Peyer's patch (tissue), 4 donors: Measurements from ENCODE around the gene EFNA2. TPM values are rescaled to one million over a fixed set of nuclear protein-coding genes. Genes with fewer than 3 reads are reported as not detected.
A peak's percentile ranks its signal among the peaks of the same experiment; 100 is the strongest.
"Not testable (repeated sequence)": the region's sequence is repeated elsewhere in the genome, so short reads cannot be mapped to it uniquely, and the experiment has no call there.

Source experiments
- DNase-seq, 3 donors: peaks; one replicate each; pipeline ENCODE4 v3.0.0-alpha.2; 2017 to 2019
- H3K27ac ChIP-seq, 4 donors: fragments of 200-600 bp; sonication (generic); one replicate each; pipeline ENCODE4 v1.5.1; 2016 to 2019
- H3K27me3 ChIP-seq, 2 donors: fragments of 200-600 bp; sonication (generic); one replicate each; pipeline ENCODE4 v1.5.1; 2019
- H3K36me3 ChIP-seq, 3 donors: fragments of 200-600 bp; sonication (generic); one replicate each; pipeline ENCODE4 v1.5.1; 2016 to 2019
- H3K4me1 ChIP-seq, 4 donors: fragments of 200-600 bp; sonication (generic); one replicate each; pipeline ENCODE4 v1.5.1; 2016 to 2019
- H3K4me3 ChIP-seq, 4 donors: fragments of 200-600 bp; sonication (generic); 1 replicate in 3 of 4; 2 replicates in 1 of 4; pipeline ENCODE4 v1.5.1; 2016 to 2019; ENCODE audit warnings: mild to moderate bottlenecking in 1 of 4
- H3K9me3 ChIP-seq, 4 donors: fragments of 200-600 bp; sonication (generic); one replicate each; pipeline ENCODE4 v1.5.1; 2016 to 2019; ENCODE audit warnings: mild to moderate bottlenecking in 1 of 4
- POLR2A ChIP-seq, 2 donors: fragments of 450-650 bp; IDR thresholded peaks; one replicate each; pipeline ENCODE4 v1.5.1; 2017; ENCODE audit warnings: antibody characterized with exemption in 2 of 2, mild to moderate bottlenecking in 2 of 2, moderate library complexity in 2 of 2
- total RNA-seq, 4 donors: library from RNA; depleted of rRNA; stranded (reverse); fragments of >200 nt; gene quantifications; one replicate each; pipeline ENCODE4 v1.1.0, GENCODE V29; 2016
- TF ChIP-seq, protein P1 (sequence below), 6 experiments: fragments of 450-650 bp in 4 of 6; fragments of 200-600 bp in 2 of 6; sonication (generic) in 1 of 6; IDR thresholded peaks; one replicate each; pipeline ENCODE4 v1.5.1; 2017 to 2019; ENCODE audit warnings: antibody characterized with exemption in 6 of 6, mild to moderate bottlenecking in 3 of 6, moderate library complexity in 1 of 6

The EFNA2 gene
- total RNA-seq, 4 donors from 2014 or later: 21.5 to 34.1 (median 32.3) TPM

DNA sequence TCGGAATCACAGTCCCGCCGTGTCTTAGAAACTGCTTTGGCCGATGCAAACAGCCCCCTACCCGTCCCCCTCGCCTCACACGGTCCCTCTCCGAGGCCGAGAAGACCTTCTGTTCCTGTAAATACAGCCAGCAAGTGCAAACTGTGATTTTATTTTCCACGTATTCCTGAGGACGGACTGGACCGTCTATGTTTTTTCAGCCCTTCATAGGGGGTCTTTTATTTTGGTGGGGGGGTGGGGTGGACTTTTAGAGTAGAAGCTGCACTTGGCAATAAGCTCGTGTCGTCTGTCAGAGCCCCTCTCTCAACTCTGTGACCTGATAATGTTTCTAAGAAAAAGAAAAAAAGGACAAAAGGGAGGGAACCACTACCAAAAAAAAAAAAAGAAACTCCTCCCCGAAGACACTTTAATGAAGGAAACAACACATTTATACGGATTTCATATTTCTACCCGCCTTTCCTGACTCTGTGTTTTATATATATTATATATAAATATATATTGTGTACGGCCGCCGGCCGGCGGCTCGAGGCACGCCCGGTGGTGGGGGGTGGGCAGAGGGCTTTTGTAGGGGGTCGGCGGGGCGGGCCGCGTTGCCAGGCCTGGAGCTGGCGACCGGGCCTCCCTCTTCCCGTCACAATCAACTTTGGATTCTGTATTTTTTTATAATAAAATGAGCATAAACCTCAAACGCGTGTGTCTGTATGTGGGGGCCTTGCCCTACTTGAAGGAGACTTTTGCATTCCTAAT is 15.2 kb downstream of the EFNA2 start:
- no peak overlapping the region for H3K4me3 ChIP-seq
- no peaks in the 10 kb centered on the region for H3K9me3 ChIP-seq
- peaks cover 0 to 10% (median 0%) of the 10 kb centered on the region in 3 donors for H3K36me3 ChIP-seq
- TF ChIP-seq POLR2A (IDR thresholded peaks at IDR 0.05): no peak
- TF ChIP-seq, protein P1, sequence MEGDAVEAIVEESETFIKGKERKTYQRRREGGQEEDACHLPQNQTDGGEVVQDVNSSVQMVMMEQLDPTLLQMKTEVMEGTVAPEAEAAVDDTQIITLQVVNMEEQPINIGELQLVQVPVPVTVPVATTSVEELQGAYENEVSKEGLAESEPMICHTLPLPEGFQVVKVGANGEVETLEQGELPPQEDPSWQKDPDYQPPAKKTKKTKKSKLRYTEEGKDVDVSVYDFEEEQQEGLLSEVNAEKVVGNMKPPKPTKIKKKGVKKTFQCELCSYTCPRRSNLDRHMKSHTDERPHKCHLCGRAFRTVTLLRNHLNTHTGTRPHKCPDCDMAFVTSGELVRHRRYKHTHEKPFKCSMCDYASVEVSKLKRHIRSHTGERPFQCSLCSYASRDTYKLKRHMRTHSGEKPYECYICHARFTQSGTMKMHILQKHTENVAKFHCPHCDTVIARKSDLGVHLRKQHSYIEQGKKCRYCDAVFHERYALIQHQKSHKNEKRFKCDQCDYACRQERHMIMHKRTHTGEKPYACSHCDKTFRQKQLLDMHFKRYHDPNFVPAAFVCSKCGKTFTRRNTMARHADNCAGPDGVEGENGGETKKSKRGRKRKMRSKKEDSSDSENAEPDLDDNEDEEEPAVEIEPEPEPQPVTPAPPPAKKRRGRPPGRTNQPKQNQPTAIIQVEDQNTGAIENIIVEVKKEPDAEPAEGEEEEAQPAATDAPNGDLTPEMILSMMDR (IDR thresholded peaks at IDR 0.05): no peak
- peaks cover 0 to 12% (median under 1%) of the 10 kb centered on the region in 4 donors for H3K4me1 ChIP-seq
- H3K27me3 ChIP-seq: peaks cover 0 to 1% of the 10 kb centered on the region in 2 donors
- no peak overlapping the region for H3K27ac ChIP-seq
- DNase-seq: no peak

DNA sequence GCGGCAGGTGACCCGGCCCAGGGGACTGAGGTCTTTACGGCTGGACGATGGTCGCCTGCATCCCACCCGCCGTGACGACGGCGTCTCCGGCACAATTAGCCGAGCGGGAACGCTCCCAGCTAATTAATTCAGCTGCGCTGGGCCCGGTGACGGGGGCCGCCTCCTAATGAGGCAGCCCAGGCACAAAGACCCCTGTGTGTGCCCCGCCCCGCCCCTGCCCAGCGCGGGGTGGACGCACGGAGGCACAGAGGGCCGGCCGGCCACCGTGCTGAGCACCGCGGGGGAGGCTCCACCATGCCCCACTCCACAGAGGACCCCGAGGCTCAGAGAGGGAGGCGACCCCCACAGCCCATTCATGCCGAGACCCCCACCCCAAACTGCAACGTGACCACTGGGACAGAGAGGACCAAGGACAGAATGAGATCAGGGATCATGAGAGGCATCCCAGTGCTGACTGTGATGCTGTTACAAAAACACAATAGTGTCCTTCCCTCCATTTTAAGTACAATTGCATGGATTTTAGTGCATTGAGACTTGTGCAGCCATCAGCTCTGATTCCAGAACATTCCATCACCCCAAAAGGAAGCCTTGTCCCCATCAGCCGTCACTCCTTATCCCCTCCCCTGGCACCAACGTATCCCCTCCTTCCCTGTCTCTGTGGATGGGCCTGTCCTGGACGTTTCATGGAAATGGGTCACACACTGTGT is 17.0 kb downstream of the EFNA2 start:
- Histone ChIP-seq H3K27ac (no peak overlapping the region), H3K4me3 (no peak overlapping the region), H3K36me3 (no peaks in the 10 kb centered on the region), H3K4me1 (peaks cover 0 to 12% (median 0%) of the 10 kb centered on the region in 4 donors), H3K27me3 (no peaks in the 10 kb centered on the region), H3K9me3 (no peaks in the 10 kb centered on the region)
- DNase-seq: no peak
- TF ChIP-seq, protein P1 (IDR thresholded peaks at IDR 0.05): no peak
- no peak for TF ChIP-seq POLR2A (IDR thresholded peaks at IDR 0.05)

DNA sequence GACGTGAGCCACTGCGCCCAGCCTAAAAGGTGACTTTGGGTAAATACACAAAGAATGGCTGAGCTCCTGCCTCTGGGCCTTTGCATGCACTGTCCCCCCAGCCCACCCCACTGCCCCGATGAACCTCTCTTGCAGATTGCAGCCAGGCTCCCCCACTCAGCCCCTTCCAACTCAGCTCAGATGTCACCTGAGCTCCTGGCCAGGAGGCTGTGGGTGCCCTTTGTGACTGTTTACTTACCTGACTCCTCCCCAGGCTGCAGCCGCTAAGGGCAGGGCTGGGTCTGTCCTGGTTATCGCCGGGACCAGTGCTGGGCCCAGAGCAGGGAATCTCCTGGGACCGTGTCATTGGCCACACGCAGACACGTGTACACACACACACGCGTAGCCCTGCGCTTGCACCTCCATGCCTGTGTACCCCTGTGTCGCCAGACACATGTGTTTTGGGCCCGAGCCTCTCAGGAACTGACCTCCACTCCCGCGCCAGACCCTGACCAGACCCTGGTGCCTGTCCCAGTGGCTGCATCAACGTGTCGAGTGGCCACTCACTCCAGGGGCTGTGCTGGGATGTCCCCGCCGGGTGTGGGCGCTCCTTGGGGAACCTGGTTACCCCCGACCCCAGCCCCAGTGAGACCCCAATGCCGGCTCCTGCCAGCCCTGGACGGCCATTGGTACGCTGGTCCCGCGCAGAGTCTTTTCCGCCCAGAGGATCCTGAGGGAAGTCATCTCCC is 18.7 kb downstream of the EFNA2 start:
- TF ChIP-seq, protein P1 (IDR thresholded peaks at IDR 0.05): no peak
- no peak for TF ChIP-seq POLR2A (IDR thresholded peaks at IDR 0.05)
- H3K4me1 ChIP-seq: peaks cover 0 to 12% (median 0%) of the 10 kb centered on the region in 4 donors
- peak in 2 of 3 donors; percentile 69 to 79 for DNase-seq
- no peak overlapping the region for H3K27ac ChIP-seq
- no peaks in the 10 kb centered on the region for H3K36me3 ChIP-seq
- H3K4me3 ChIP-seq: no peak overlapping the region
- H3K27me3 ChIP-seq: no peaks in the 10 kb centered on the region
- no peaks in the 10 kb centered on the region for H3K9me3 ChIP-seq

DNA sequence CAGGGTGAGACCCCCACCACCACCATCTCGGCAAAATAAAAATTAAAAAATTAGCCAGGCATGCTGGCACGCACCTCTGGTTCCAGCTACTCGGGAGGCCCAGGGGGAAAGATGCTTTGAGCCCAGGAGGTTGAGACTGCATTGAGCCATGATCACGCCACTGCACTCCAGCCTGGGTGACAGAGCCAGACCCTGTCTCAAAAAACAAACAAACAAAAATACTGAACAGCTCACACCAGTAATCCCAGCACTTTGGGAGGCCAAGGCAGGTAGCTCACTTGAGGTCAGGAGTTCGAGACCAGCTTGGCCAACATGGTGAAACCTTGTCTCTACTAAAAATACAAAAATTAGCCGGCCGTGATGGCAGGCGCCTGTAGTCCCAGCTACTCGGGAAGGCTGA is 19.7 kb downstream of the EFNA2 start:
- not testable (repeated sequence) for H3K27ac ChIP-seq, H3K27me3 ChIP-seq, DNase-seq, H3K36me3 ChIP-seq, H3K4me3 ChIP-seq, H3K9me3 ChIP-seq
- H3K4me1 ChIP-seq: peaks cover 0 to 12% (median 0%) of the 10 kb centered on the region in 4 donors

DNA sequence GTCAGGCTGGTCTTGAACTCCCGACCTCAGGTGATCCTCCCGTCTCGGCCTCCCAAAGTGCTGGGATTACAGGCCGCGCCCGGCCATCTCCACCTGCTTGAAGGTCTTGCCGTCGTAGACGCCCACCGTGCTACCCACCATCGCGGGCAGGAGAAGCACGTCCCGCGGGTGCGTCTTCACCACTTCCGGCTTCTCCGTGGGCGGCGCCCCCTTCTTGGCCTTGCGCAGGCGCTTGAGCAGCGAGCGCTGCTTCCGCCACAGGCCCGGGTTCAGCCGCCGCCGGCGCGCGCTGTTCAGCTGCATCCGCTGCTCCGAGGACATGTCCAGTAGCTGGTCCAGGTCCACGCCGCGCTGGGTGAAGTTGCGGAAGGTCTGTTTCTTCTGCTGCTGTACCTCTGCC is 21.6 kb downstream of the EFNA2 start:
- H3K9me3 ChIP-seq: no peaks in the 10 kb centered on the region
- TF ChIP-seq, protein P1 (IDR thresholded peaks at IDR 0.05): no peak
- TF ChIP-seq POLR2A (IDR thresholded peaks at IDR 0.05): no peak
- H3K27me3 ChIP-seq: no peaks in the 10 kb centered on the region
- no peak overlapping the region for H3K27ac ChIP-seq
- no peaks in the 10 kb centered on the region for H3K36me3 ChIP-seq
- H3K4me3 ChIP-seq: no peak overlapping the region
- H3K4me1 ChIP-seq: peaks cover 0 to 12% (median 0%) of the 10 kb centered on the region in 4 donors
- DNase-seq: no peak
